Transverse colon (tissue), 4 donors: ENCODE results near the gene COL13A1. TPM values are rescaled to one million over a fixed set of nuclear protein-coding genes. Genes with fewer than 3 reads are reported as not detected.

Experiments used
- DNase-seq: peaks from one replicate; pipeline ENCODE4 v3.0.0-alpha.2; 2019
- H3K27ac ChIP-seq, 4 donors: fragments of 200-600 bp; sonication (generic); 2 replicates each; pipeline ENCODE4 v1.5.1; 2016 to 2018; ENCODE audit warnings: inconsistent platforms in 4 of 4
- H3K27me3 ChIP-seq: fragments of 200-600 bp; sonication (generic); 2 replicates; pipeline ENCODE4 v1.5.1; 2017; ENCODE audit warnings: inconsistent platforms
- H3K36me3 ChIP-seq, 4 donors: fragments of 200-600 bp; sonication (generic); 2 replicates each; pipeline ENCODE4 v1.5.1; 2017 to 2019; ENCODE audit warnings: inconsistent platforms in 4 of 4
- H3K4me1 ChIP-seq, 4 donors: fragments of 200-600 bp; sonication (generic); 2 replicates each; pipeline ENCODE4 v1.5.1; 2017 to 2020; ENCODE audit warnings: inconsistent platforms in 4 of 4
- H3K4me3 ChIP-seq, 4 donors: fragments of 200-600 bp; sonication (generic); 1 replicate in 1 of 4; 2 replicates in 3 of 4; pipeline versions ENCODE4 v1.5.1 to v1.6.1; 2017 to 2019; ENCODE audit warnings: inconsistent platforms in 4 of 4
- H3K9me3 ChIP-seq, 2 donors: fragments of 200-600 bp; sonication (generic); 2 replicates each; pipeline ENCODE4 v1.5.1; 2017 to 2019; ENCODE audit warnings: inconsistent platforms in 2 of 2
- CTCF ChIP-seq, 5 experiments: fragments of 200-600 bp in 3 of 5; fragments of 450-650 bp in 2 of 5; sonication (generic) in 3 of 5; IDR thresholded peaks; 1 replicate in 2 of 5; 2 replicates in 3 of 5; pipeline ENCODE4 v1.5.1; 2016 to 2017; ENCODE audit warnings: antibody characterized with exemption in 5 of 5, inconsistent platforms in 3 of 5, mild to moderate bottlenecking in 2 of 5, moderate library complexity in 1 of 5
- EP300 ChIP-seq: sonication (generic); formaldehyde crosslinking; IDR thresholded peaks from one replicate; pipeline ENCODE4 v1.6.1; 2017; ENCODE audit warnings: antibody characterized with exemption, low read depth
- POLR2A ChIP-seq: fragments of 450-650 bp; IDR thresholded peaks from one replicate; pipeline ENCODE4 v1.6.1; 2016; ENCODE audit warnings: antibody characterized with exemption, mild to moderate bottlenecking, moderate library complexity
- POLR2AphosphoS5 ChIP-seq, 3 donors: sonication (generic); formaldehyde crosslinking; IDR thresholded peaks; one replicate each; pipeline ENCODE4 v1.6.1; 2016; ENCODE audit warnings: antibody characterized with exemption in 3 of 3
- WGBS, 2 donors: methylation state at CpG; one replicate each; pipeline ENCODE4 v1.1.5; 2018; ENCODE audit warnings: low coverage in 1 of 2; 5-methylcytosine and 5-hydroxymethylcytosine counted together
- in situ Hi-C, 4 donors: fragments of 200-750 bp; cut with MboI; loops; one replicate each; pipeline versions ENCODE4 v1.15.0 to v1.15.1; 2017; ENCODE audit warnings: low sequenced_read_pairs in 3 of 4, low pct_ligation_motif_present in 1 of 4, low pct_unique_long_range_greater_than_20kb in 1 of 4
- intact Hi-C: fragments of 100-400 bp; cut with DNase I; formaldehyde crosslinking; loops from one replicate; pipeline ENCODE4 v1.15.1; 2023; ENCODE audit warnings: low total_unique reads
- total RNA-seq, 4 donors: library from RNA; depleted of rRNA; stranded (reverse); fragments of >200 nt; gene quantifications; one replicate each; pipeline ENCODE4 v1.1.0, GENCODE V29; 2016

The COL13A1 gene
- total RNA-seq, 4 donors from 2014 or later: 0.68 to 8.2 (median 2.1) TPM

- Histone ChIP-seq H3K9me3 (no peaks in the 10 kb centered on the region), H3K4me3 (no peak overlapping the region), H3K4me1 (peaks cover 16 to 32% (median 18%) of the 10 kb centered on the region in 4 donors), H3K27me3 (no peaks in the 10 kb centered on the region), H3K27ac (no peak overlapping the region), H3K36me3 (no peaks in the 10 kb centered on the region)
- in situ Hi-C loops (no loop called here), intact Hi-C loops (no loop called here)
- no peak for TF ChIP-seq POLR2AphosphoS5 (IDR thresholded peaks at IDR 0.05)
- no peak for TF ChIP-seq EP300
- no peak for TF ChIP-seq POLR2A
- TF ChIP-seq CTCF (IDR thresholded peaks at IDR 0.05): no peak
- WGBS, 2 donors: 40 to 54% methylated on average over 1 to 6 of the region's 6 CpGs
- no peak for DNase-seq
These were observed 106.4 kb downstream of the COL13A1 start for GRCh38 chr10:69908124-69908523.

GRCh38 chr10:69910561-69910960 lies 108.9 kb downstream of the COL13A1 start:
- no peak for DNase-seq
- TF ChIP-seq CTCF (IDR thresholded peaks at IDR 0.05) (no peak), EP300 (no peak), POLR2A (no peak), POLR2AphosphoS5 (IDR thresholded peaks at IDR 0.05) (no peak)
- H3K9me3 ChIP-seq: no peaks in the 10 kb centered on the region
- no peak overlapping the region for H3K4me3 ChIP-seq
- peaks cover 17 to 46% (median 26%) of the 10 kb centered on the region in 4 donors for H3K4me1 ChIP-seq
- no peaks in the 10 kb centered on the region for H3K36me3 ChIP-seq
- in situ Hi-C loops (no loop called here), intact Hi-C loops (loop anchor here (5.0 kb wide), 1 partner anchor 108 kb away; the partner anchor contains the start of gene COL13A1)
- 50% methylated on average over 5 of the region's 5 CpGs; no CpG with 5 or more reads in 1 of the 2 donors for WGBS, 2 donors
- H3K27ac ChIP-seq: peak overlapping the region in 1 of 4 donors; percentile 47
- no peaks in the 10 kb centered on the region for H3K27me3 ChIP-seq

GRCh38 chr10:69911613-69912528 lies 110.2 kb downstream of the COL13A1 start:
- WGBS, 2 donors: 53 to 54% methylated on average over 4 to 18 of the region's 18 CpGs
- in situ Hi-C loops (no loop called here), intact Hi-C loops (loop anchor here (5.0 kb wide), 1 partner anchor 110 kb away; the partner anchor contains the start of gene COL13A1)
- no peaks in the 10 kb centered on the region for H3K9me3 ChIP-seq
- DNase-seq: no peak
- H3K36me3 ChIP-seq: no peaks in the 10 kb centered on the region
- no peaks in the 10 kb centered on the region for H3K27me3 ChIP-seq
- peaks cover 17 to 46% (median 26%) of the 10 kb centered on the region in 4 donors for H3K4me1 ChIP-seq
- H3K4me3 ChIP-seq: no peak overlapping the region
- peak overlapping the region; percentile 22 to 51 (median 40) for H3K27ac ChIP-seq
- TF ChIP-seq POLR2A: no peak
- no peak for TF ChIP-seq POLR2AphosphoS5 (IDR thresholded peaks at IDR 0.05)
- TF ChIP-seq EP300: no peak
- TF ChIP-seq CTCF (IDR thresholded peaks at IDR 0.05): no peak

GRCh38 chr10:69912589-69912988 lies 110.9 kb downstream of the COL13A1 start:
- DNase-seq: peak; percentile 55
- H3K4me1 ChIP-seq: peaks cover 17 to 46% (median 26%) of the 10 kb centered on the region in 4 donors
- TF ChIP-seq CTCF (IDR thresholded peaks at IDR 0.05): no peak
- peak in 1 of 3 donors; percentile 30 for TF ChIP-seq POLR2AphosphoS5 (IDR thresholded peaks at IDR 0.05)
- in situ Hi-C loops (no loop called here), intact Hi-C loops (loop anchor here (5.0 kb wide), 1 partner anchor 110 kb away; the partner anchor contains the start of gene COL13A1)
- no peak overlapping the region for H3K4me3 ChIP-seq
- peak overlapping the region; percentile 14 to 51 (median 40) for H3K27ac ChIP-seq
- H3K36me3 ChIP-seq: no peaks in the 10 kb centered on the region
- no peaks in the 10 kb centered on the region for H3K27me3 ChIP-seq
- no peaks in the 10 kb centered on the region for H3K9me3 ChIP-seq
- WGBS, 2 donors: 20 to 21% methylated on average over 1 to 4 of the region's 4 CpGs
